ENCODE results near the gene PLEKHG3.

GRCh38 chr14:64766430-64767151 is 62.4 kb downstream of the PLEKHG3 start:
- TF ChIP-seq CTCF (conservative IDR thresholded peaks at IDR 0.05) (no peak), EZH2 (IDR thresholded peaks at IDR 0.05; ENCODE audit: low read depth) (no peak)
